WTC11 (cell line): ENCODE results near the gene NQO1. TPM values are rescaled to one million over a fixed set of nuclear protein-coding genes. Genes with fewer than 3 reads are reported as not detected.
"Not testable (repeated sequence)": the region's sequence is repeated elsewhere in the genome, so short reads cannot be mapped to it uniquely, and the experiment has no call there.

Source experiments
- ATAC-seq: fragments of 200-7000 bp; cut with Tn5 transposase; 2 replicates; pipeline ENCODE4 v1.10.0; 2021; ENCODE audit warnings: mild to moderate bottlenecking, moderate library complexity
- CTCF ChIA-PET: fragments of 300-600 bp; sonication (Branson Sonifier 250); formaldehyde crosslinking; loops from one replicate; lab custom pipeline; 2021; ENCODE audit warnings: antibody characterized with exemption; lab: Charles Lee
- POLR2A ChIA-PET: fragments of 350-600 bp; sonication (Branson Sonifier 250); formaldehyde crosslinking; loops from one replicate; lab custom pipeline; 2021; ENCODE audit warnings: antibody characterized with exemption; lab: Charles Lee
- DNase-seq: peaks from one replicate; pipeline ENCODE4 v3.0.0; 2021; ENCODE audit warnings: low spot score
- H3K27ac Mint-ChIP-seq: 2 replicates; pipeline ENCODE4 v1.8.0; 2021; ENCODE audit warnings: mixed read lengths
- H3K27me3 Mint-ChIP-seq: 2 replicates; pipeline ENCODE4 v1.8.0; 2021; ENCODE audit warnings: low read depth, mild to moderate bottlenecking, moderate library complexity, mixed read lengths
- H3K36me3 Mint-ChIP-seq: 2 replicates; pipeline ENCODE4 v1.8.0; 2021; ENCODE audit warnings: mixed read lengths
- H3K4me1 Mint-ChIP-seq: 2 replicates; pipeline ENCODE4 v1.8.0; 2022; ENCODE audit warnings: mixed read lengths
- H3K4me3 Mint-ChIP-seq: 2 replicates; pipeline ENCODE4 v1.8.0; 2021; ENCODE audit warnings: mild to moderate bottlenecking, moderate library complexity, mixed read lengths
- H3K9me3 Mint-ChIP-seq: 2 replicates; pipeline ENCODE4 v1.8.0; 2021; ENCODE audit warnings: mixed read lengths
- FOXP1 ChIP-seq: sonication (generic); formaldehyde crosslinking; IDR thresholded peaks from 2 replicates; pipeline ENCODE4 v1.8.0; 2022; ENCODE audit warnings: missing genetic modification reagents, mild to moderate bottlenecking, moderate library complexity, borderline replicate concordance
- KAT7 ChIP-seq: sonication (generic); formaldehyde crosslinking; IDR thresholded peaks from 2 replicates; pipeline ENCODE4 v1.8.1; 2023; ENCODE audit warnings: missing genetic modification reagents, mild to moderate bottlenecking, borderline replicate concordance
- MYBL2 ChIP-seq: sonication (generic); formaldehyde crosslinking; IDR thresholded peaks from 2 replicates; pipeline ENCODE4 v1.8.1; 2023; ENCODE audit warnings: mild to moderate bottlenecking, moderate library complexity, missing genetic modification reagents
- SP1 ChIP-seq: sonication (generic); formaldehyde crosslinking; conservative IDR thresholded peaks from 2 replicates; pipeline ENCODE4 v1.8.1; 2022; ENCODE audit warnings: missing genetic modification reagents
- TP53 ChIP-seq: sonication (generic); formaldehyde crosslinking; IDR thresholded peaks from 2 replicates; pipeline ENCODE4 v1.8.1; 2023; ENCODE audit warnings: mild to moderate bottlenecking, missing genetic modification reagents
- ZBTB21 ChIP-seq: sonication (generic); formaldehyde crosslinking; IDR thresholded peaks from 2 replicates; pipeline ENCODE4 v1.8.1; 2023; ENCODE audit warnings: mild to moderate bottlenecking, missing genetic modification reagents, borderline replicate concordance
- ZNF138 ChIP-seq: sonication (generic); formaldehyde crosslinking; conservative IDR thresholded peaks from 2 replicates; pipeline ENCODE4 v1.8.1; 2022; ENCODE audit warnings: mild to moderate bottlenecking, moderate library complexity, missing genetic modification reagents
- ZNF671 ChIP-seq: fragments of 250-450 bp; sonication (Bioruptor Pico); IDR thresholded peaks from 2 replicates; pipeline ENCODE4 v1.8.0; 2021; ENCODE audit warnings: mild to moderate bottlenecking
- total RNA-seq: library from RNA; stranded (reverse); gene quantifications from 3 replicates; pipeline ENCODE4 v1.2.3, GENCODE V29; 2021
- TF ChIP-seq, protein P1 (sequence below): sonication (generic); formaldehyde crosslinking; IDR thresholded peaks from 2 replicates; pipeline ENCODE4 v1.8.0; 2023; ENCODE audit warnings: mild to moderate bottlenecking, missing genetic modification reagents
- TF ChIP-seq, protein P2 (sequence below): sonication (generic); formaldehyde crosslinking; IDR thresholded peaks from 2 replicates; pipeline ENCODE4 v1.8.0; 2022; ENCODE audit warnings: missing genetic modification reagents
- TF ChIP-seq, protein P3 (sequence below): sonication (generic); formaldehyde crosslinking; IDR thresholded peaks from 2 replicates; pipeline ENCODE4 v1.8.0; 2022; ENCODE audit warnings: mild to moderate bottlenecking, missing genetic modification reagents
- TF ChIP-seq, protein P4 (sequence below): sonication (generic); formaldehyde crosslinking; IDR thresholded peaks from 2 replicates; pipeline ENCODE4 v1.8.1; 2023; ENCODE audit warnings: mild to moderate bottlenecking, missing genetic modification reagents, moderate library complexity
- TF ChIP-seq, protein P5 (sequence below): sonication (generic); formaldehyde crosslinking; IDR thresholded peaks from 2 replicates; pipeline ENCODE4 v1.8.1; 2023; ENCODE audit warnings: mild to moderate bottlenecking, missing genetic modification reagents
- TF ChIP-seq, protein P6 (sequence below): sonication (generic); formaldehyde crosslinking; IDR thresholded peaks from 2 replicates; pipeline ENCODE4 v1.8.0; 2022; ENCODE audit warnings: mild to moderate bottlenecking, missing genetic modification reagents
- TF ChIP-seq, protein P7 (sequence below): fragments of 200-600 bp; IDR thresholded peaks from 2 replicates; pipeline ENCODE4 v1.8.0; 2022; ENCODE audit warnings: antibody characterized with exemption

Gene NQO1
- total RNA-seq, 1 experiment from 2014 or later = 38.9 TPM

DNA sequence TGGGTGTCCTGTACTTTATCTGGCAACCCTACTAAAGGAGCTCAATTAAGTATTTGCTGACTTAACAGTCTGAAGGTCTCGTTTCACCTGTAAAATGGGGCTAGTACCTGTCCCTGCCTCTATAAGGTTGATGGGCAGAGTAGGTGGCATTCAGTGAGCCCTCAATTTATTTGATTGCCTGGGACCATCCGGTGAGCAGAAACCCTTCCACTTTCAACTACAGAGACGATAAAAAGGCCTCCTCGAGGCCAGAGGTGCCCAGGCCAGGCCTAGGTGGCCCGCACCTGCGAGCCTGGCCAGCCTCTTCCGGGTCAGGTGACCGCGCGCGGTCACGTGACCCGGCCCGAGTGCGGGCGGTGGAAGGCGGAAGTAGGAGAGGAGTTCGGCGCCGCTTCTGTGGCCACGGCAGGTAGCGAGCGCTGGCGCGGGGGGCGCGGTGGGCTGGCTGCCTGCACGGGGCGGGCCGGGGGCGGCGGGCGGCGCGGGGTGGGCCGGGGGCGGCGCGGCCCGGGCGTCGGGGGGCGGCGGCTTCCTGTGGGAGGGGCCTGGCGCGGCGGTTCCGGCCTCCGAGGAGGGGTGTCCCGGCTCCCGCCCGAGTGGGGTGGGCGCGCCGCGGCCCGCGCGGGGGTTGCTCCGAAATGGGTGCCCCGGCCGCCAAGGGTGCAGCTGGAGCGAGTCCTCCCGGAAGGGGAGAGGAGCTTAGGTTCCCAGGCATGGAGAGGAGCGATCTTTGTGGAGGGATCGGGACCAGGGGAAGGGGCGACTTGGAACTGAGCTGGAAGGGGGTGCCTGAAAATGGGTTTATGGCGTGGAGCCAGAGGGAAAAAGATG lies 35.8 kb upstream of the NQO1 start, which contains the start of gene WWP2 (continued):
- TF ChIP-seq, protein P1, sequence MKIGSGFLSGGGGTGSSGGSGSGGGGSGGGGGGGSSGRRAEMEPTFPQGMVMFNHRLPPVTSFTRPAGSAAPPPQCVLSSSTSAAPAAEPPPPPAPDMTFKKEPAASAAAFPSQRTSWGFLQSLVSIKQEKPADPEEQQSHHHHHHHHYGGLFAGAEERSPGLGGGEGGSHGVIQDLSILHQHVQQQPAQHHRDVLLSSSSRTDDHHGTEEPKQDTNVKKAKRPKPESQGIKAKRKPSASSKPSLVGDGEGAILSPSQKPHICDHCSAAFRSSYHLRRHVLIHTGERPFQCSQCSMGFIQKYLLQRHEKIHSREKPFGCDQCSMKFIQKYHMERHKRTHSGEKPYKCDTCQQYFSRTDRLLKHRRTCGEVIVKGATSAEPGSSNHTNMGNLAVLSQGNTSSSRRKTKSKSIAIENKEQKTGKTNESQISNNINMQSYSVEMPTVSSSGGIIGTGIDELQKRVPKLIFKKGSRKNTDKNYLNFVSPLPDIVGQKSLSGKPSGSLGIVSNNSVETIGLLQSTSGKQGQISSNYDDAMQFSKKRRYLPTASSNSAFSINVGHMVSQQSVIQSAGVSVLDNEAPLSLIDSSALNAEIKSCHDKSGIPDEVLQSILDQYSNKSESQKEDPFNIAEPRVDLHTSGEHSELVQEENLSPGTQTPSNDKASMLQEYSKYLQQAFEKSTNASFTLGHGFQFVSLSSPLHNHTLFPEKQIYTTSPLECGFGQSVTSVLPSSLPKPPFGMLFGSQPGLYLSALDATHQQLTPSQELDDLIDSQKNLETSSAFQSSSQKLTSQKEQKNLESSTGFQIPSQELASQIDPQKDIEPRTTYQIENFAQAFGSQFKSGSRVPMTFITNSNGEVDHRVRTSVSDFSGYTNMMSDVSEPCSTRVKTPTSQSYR (CRISPR knock-in tag) = no peak
- TF ChIP-seq, protein P2, sequence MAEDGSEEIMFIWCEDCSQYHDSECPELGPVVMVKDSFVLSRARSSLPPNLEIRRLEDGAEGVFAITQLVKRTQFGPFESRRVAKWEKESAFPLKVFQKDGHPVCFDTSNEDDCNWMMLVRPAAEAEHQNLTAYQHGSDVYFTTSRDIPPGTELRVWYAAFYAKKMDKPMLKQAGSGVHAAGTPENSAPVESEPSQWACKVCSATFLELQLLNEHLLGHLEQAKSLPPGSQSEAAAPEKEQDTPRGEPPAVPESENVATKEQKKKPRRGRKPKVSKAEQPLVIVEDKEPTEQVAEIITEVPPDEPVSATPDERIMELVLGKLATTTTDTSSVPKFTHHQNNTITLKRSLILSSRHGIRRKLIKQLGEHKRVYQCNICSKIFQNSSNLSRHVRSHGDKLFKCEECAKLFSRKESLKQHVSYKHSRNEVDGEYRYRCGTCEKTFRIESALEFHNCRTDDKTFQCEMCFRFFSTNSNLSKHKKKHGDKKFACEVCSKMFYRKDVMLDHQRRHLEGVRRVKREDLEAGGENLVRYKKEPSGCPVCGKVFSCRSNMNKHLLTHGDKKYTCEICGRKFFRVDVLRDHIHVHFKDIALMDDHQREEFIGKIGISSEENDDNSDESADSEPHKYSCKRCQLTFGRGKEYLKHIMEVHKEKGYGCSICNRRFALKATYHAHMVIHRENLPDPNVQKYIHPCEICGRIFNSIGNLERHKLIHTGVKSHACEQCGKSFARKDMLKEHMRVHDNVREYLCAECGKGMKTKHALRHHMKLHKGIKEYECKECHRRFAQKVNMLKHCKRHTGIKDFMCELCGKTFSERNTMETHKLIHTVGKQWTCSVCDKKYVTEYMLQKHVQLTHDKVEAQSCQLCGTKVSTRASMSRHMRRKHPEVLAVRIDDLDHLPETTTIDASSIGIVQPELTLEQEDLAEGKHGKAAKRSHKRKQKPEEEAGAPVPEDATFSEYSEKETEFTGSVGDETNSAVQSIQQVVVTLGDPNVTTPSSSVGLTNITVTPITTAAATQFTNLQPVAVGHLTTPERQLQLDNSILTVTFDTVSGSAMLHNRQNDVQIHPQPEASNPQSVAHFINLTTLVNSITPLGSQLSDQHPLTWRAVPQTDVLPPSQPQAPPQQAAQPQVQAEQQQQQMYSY (CRISPR knock-in tag) = no peak
- TF ChIP-seq, protein P3, sequence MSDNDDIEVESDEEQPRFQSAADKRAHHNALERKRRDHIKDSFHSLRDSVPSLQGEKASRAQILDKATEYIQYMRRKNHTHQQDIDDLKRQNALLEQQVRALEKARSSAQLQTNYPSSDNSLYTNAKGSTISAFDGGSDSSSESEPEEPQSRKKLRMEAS = peak; percentile 44
- no peak for TF ChIP-seq ZBTB21 (CRISPR knock-in tag)
- TF ChIP-seq ZNF138 (CRISPR knock-in tag) = no peak
- TF ChIP-seq, protein P4, sequence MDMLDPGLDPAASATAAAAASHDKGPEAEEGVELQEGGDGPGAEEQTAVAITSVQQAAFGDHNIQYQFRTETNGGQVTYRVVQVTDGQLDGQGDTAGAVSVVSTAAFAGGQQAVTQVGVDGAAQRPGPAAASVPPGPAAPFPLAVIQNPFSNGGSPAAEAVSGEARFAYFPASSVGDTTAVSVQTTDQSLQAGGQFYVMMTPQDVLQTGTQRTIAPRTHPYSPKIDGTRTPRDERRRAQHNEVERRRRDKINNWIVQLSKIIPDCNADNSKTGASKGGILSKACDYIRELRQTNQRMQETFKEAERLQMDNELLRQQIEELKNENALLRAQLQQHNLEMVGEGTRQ (CRISPR knock-in tag) = peak; percentile 97
- peak; percentile 67 for TF ChIP-seq SP1 (CRISPR knock-in tag)
- peak; percentile 76 for TF ChIP-seq FOXP1
- TF ChIP-seq TP53 (CRISPR knock-in tag) = no peak
- TF ChIP-seq, protein P5, sequence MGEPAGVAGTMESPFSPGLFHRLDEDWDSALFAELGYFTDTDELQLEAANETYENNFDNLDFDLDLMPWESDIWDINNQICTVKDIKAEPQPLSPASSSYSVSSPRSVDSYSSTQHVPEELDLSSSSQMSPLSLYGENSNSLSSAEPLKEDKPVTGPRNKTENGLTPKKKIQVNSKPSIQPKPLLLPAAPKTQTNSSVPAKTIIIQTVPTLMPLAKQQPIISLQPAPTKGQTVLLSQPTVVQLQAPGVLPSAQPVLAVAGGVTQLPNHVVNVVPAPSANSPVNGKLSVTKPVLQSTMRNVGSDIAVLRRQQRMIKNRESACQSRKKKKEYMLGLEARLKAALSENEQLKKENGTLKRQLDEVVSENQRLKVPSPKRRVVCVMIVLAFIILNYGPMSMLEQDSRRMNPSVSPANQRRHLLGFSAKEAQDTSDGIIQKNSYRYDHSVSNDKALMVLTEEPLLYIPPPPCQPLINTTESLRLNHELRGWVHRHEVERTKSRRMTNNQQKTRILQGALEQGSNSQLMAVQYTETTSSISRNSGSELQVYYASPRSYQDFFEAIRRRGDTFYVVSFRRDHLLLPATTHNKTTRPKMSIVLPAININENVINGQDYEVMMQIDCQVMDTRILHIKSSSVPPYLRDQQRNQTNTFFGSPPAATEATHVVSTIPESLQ = no peak
- TF ChIP-seq, protein P6, sequence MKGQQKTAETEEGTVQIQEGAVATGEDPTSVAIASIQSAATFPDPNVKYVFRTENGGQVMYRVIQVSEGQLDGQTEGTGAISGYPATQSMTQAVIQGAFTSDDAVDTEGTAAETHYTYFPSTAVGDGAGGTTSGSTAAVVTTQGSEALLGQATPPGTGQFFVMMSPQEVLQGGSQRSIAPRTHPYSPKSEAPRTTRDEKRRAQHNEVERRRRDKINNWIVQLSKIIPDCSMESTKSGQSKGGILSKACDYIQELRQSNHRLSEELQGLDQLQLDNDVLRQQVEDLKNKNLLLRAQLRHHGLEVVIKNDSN = peak; percentile 97

DNA sequence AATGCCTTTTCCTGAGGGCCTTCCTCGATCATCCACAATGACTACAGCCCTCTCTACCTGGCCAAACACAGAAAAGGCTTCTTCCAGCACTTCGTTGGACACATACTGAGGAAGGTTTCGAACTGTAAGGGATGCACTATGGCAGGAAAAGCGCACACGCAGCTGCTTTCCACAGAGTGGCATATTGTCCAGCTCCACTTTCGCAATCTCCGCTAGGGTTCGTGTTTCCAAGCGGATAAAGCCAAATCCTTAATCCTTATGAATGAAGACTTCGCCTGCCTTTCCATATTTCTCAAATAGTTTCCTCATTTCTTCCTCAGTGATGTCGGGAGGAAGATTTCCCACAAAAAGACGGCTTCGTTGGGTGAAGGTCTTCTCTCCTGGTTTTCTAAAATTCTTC lies 31.0 kb upstream of the NQO1 start:
- POLR2A ChIA-PET, DNase-seq, ATAC-seq, H3K9me3 Mint-ChIP-seq, H3K27ac Mint-ChIP-seq, H3K4me3 Mint-ChIP-seq, CTCF ChIA-PET: not testable (repeated sequence)
- peaks cover 10% of the 10 kb centered on the region for H3K36me3 Mint-ChIP-seq
- H3K27me3 Mint-ChIP-seq = peaks cover 38% of the 10 kb centered on the region
- peaks cover 11% of the 10 kb centered on the region for H3K4me1 Mint-ChIP-seq

DNA sequence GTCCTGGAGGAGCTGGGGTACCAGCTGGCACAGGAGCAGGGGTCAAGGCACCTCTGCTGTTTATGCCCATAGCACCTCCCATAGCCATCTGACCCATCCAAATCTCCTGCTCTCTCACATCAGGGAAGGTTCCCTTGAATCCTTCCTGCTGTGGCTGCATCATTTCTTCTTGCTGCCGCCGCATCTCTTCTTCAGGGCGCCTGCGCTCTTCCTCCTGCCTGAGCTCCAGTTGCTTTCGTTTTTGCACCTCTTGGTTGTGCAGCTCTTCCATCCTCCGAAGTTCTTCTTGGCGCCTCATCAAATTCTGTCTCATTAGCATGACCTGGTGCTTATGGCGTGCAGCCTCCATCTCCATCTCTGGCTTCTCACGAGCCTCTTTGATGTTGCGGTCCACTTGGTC lies 30.3 kb upstream of the NQO1 start:
- CTCF ChIA-PET = no interaction called here
- H3K4me1 Mint-ChIP-seq = peaks cover 11% of the 10 kb centered on the region
- TF ChIP-seq MYBL2 (CRISPR knock-in tag) = no peak
- TF ChIP-seq, protein P5 = no peak
- TF ChIP-seq, protein P7, sequence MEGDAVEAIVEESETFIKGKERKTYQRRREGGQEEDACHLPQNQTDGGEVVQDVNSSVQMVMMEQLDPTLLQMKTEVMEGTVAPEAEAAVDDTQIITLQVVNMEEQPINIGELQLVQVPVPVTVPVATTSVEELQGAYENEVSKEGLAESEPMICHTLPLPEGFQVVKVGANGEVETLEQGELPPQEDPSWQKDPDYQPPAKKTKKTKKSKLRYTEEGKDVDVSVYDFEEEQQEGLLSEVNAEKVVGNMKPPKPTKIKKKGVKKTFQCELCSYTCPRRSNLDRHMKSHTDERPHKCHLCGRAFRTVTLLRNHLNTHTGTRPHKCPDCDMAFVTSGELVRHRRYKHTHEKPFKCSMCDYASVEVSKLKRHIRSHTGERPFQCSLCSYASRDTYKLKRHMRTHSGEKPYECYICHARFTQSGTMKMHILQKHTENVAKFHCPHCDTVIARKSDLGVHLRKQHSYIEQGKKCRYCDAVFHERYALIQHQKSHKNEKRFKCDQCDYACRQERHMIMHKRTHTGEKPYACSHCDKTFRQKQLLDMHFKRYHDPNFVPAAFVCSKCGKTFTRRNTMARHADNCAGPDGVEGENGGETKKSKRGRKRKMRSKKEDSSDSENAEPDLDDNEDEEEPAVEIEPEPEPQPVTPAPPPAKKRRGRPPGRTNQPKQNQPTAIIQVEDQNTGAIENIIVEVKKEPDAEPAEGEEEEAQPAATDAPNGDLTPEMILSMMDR = no peak
- TF ChIP-seq FOXP1 = no peak
- no peak for TF ChIP-seq ZNF671 (CRISPR knock-in tag)
- no peak for TF ChIP-seq ZNF138 (CRISPR knock-in tag)
- TF ChIP-seq KAT7 (CRISPR knock-in tag) = no peak

More for the DNA sequence above, 30.3 kb upstream of the NQO1 start:
- Mint-ChIP-seq H3K36me3 (peaks cover 17% of the 10 kb centered on the region), H3K27me3 (peaks cover 38% of the 10 kb centered on the region), H3K9me3 (no peaks in the 10 kb centered on the region), H3K27ac (no peak overlapping the region), H3K4me3 (no peak overlapping the region)
- DNase-seq (no peak), ATAC-seq (no peak)
- POLR2A ChIA-PET = interaction anchor here (0.6 kb wide), 1 partner anchor 51 kb away, joined by 5 read pairs; no protein-coding TSS in a partner anchor
